CD8-positive, alpha-beta memory T cell (primary cell): ENCODE results near the gene PLPPR5. TPM values are rescaled to one million over a fixed set of nuclear protein-coding genes. Genes with fewer than 3 reads are reported as not detected.
A peak's percentile ranks its signal among the peaks of the same experiment; 100 is the strongest.

Experiments used
- CTCF ChIA-PET: fragments of 350-600 bp; sonication (Branson Sonifier 250); formaldehyde crosslinking; loops from one replicate; lab custom pipeline; 2021; ENCODE audit warnings: antibody characterized with exemption; lab: Charles Lee
- POLR2A ChIA-PET: fragments of 350-600 bp; sonication (Branson Sonifier 250); formaldehyde crosslinking; loops from one replicate; lab custom pipeline; 2021; ENCODE audit warnings: antibody characterized with exemption; lab: Charles Lee
- DNase-seq, 5 donors: peaks; one replicate each; pipeline versions ENCODE4 v3.0.0 to v3.0.0-alpha.2; 2020 to 2022; ENCODE audit warnings: mixed read lengths in 1 of 5
- H3K27ac ChIP-seq: one replicate; pipeline ENCODE4 v1.7.0; 2013; ENCODE audit warnings: low read depth, mild to moderate bottlenecking, low read length, moderate library complexity
- H3K27me3 ChIP-seq: 2 replicates; pipeline ENCODE4 v1.7.0; 2013; ENCODE audit warnings: low read length, mild to moderate bottlenecking; ENCODE audit not compliant: insufficient read depth, poor library complexity, severe bottlenecking
- H3K36me3 ChIP-seq: 2 replicates; pipeline ENCODE4 v1.7.0; 2013; ENCODE audit warnings: mild to moderate bottlenecking, low read length, moderate library complexity; ENCODE audit not compliant: insufficient read depth
- H3K4me1 ChIP-seq: 2 replicates; pipeline ENCODE4 v1.7.0; 2013; ENCODE audit warnings: mild to moderate bottlenecking, low read length, moderate library complexity; ENCODE audit not compliant: insufficient read depth
- H3K4me3 ChIP-seq: 2 replicates; pipeline ENCODE4 v1.7.0; 2013; ENCODE audit warnings: mild to moderate bottlenecking, low read length
- H3K9me3 ChIP-seq: 2 replicates; pipeline ENCODE4 v1.7.0; 2013; ENCODE audit warnings: mild to moderate bottlenecking, low read length
- H3K27ac Mint-ChIP-seq, 8 donors: one replicate each; pipeline ENCODE4 v1.8.0; 2020 to 2021; ENCODE audit warnings: mixed read lengths in 8 of 8, mild to moderate bottlenecking in 6 of 8, inconsistent platforms in 3 of 8, moderate library complexity in 3 of 8
- H3K27me3 Mint-ChIP-seq, 2 donors: one replicate each; pipeline ENCODE4 v1.8.0; 2020 to 2021; ENCODE audit warnings: mixed read lengths in 2 of 2, mild to moderate bottlenecking in 1 of 2, moderate library complexity in 1 of 2
- H3K36me3 Mint-ChIP-seq, 3 donors: one replicate each; pipeline ENCODE4 v1.8.0; 2020 to 2021; ENCODE audit warnings: mixed read lengths in 3 of 3, inconsistent platforms in 1 of 3, mild to moderate bottlenecking in 1 of 3
- H3K4me1 Mint-ChIP-seq, 3 donors: one replicate each; pipeline ENCODE4 v1.8.0; 2020 to 2021; ENCODE audit warnings: mixed read lengths in 3 of 3, inconsistent platforms in 1 of 3, mild to moderate bottlenecking in 1 of 3
- H3K4me3 Mint-ChIP-seq, 7 donors: one replicate each; pipeline ENCODE4 v1.8.0; 2020 to 2021; ENCODE audit warnings: mixed read lengths in 7 of 7, mild to moderate bottlenecking in 6 of 7, moderate library complexity in 4 of 7, inconsistent platforms in 2 of 7
- H3K9me3 Mint-ChIP-seq, 5 donors: one replicate each; pipeline ENCODE4 v1.8.0; 2020 to 2022; ENCODE audit warnings: mixed read lengths in 5 of 5, mild to moderate bottlenecking in 3 of 5, moderate library complexity in 2 of 5, inconsistent platforms in 1 of 5
- polyA plus RNA-seq: library from polyadenylated mRNA; unstranded; fragments of 300-500 nt; fragmentation: Illumina TruSeq; gene quantifications from one replicate; pipeline ENCODE4 v1.2.3, GENCODE V29; 2021
- total RNA-seq, 2 experiments: library from RNA; stranded (reverse); gene quantifications; one replicate each; pipeline ENCODE4 v1.2.3, GENCODE V29; 2021

PLPPR5 gene
- total and polyA plus RNA-seq, 3 experiments from 2014 or later, result not detected

- no peaks in the 10 kb centered on the region for H3K4me1 ChIP-seq
- no peak for DNase-seq
- Mint-ChIP-seq H3K4me1 (no peaks in the 10 kb centered on the region), H3K4me3 (no peak overlapping the region), H3K36me3 (peaks cover 0 to 7% (median 0%) of the 10 kb centered on the region in 3 donors), H3K9me3 (peaks cover 0 to 4% (median 0%) of the 10 kb centered on the region in 5 donors), H3K27me3 (no peaks in the 10 kb centered on the region), H3K27ac (no peak overlapping the region)
- H3K9me3 ChIP-seq, result no peaks in the 10 kb centered on the region
- no peaks in the 10 kb centered on the region for H3K36me3 ChIP-seq
- ChIA-PET CTCF (no interaction called here), POLR2A (no interaction called here)
- no peak overlapping the region for H3K4me3 ChIP-seq
- H3K27me3 ChIP-seq, result no peaks in the 10 kb centered on the region
- H3K27ac ChIP-seq, result no peak overlapping the region
These were observed 98.3 kb downstream of the PLPPR5 start for GRCh38 chr1:98906361-98906760.

- H3K36me3 Mint-ChIP-seq, result no peaks in the 10 kb centered on the region
- CTCF ChIA-PET, result no interaction called here
- no peaks in the 10 kb centered on the region for H3K4me1 Mint-ChIP-seq
These were observed 100.0 kb downstream of the PLPPR5 start for GRCh38 chr1:98904684-98905083.

GRCh38 chr1:98903726-98904125 lies 100.9 kb downstream of the PLPPR5 start:
- Histone ChIP-seq H3K27ac (no peak overlapping the region), H3K36me3 (no peaks in the 10 kb centered on the region), H3K27me3 (no peaks in the 10 kb centered on the region), H3K4me1 (no peaks in the 10 kb centered on the region), H3K9me3 (no peaks in the 10 kb centered on the region), H3K4me3 (no peak overlapping the region)
- no peak for DNase-seq
- Mint-ChIP-seq H3K4me1 (no peaks in the 10 kb centered on the region), H3K36me3 (no peaks in the 10 kb centered on the region), H3K27ac (no peak overlapping the region), H3K27me3 (no peaks in the 10 kb centered on the region), H3K9me3 (no peaks in the 10 kb centered on the region), H3K4me3 (no peak overlapping the region)
- ChIA-PET CTCF (no interaction called here), POLR2A (no interaction called here)

More at GRCh38 chr1:98904684-98905083, 100.0 kb downstream of the PLPPR5 start:
- Mint-ChIP-seq H3K27ac (no peak overlapping the region), H3K27me3 (no peaks in the 10 kb centered on the region), H3K4me3 (no peak overlapping the region), H3K9me3 (no peaks in the 10 kb centered on the region)
- no peaks in the 10 kb centered on the region for H3K9me3 ChIP-seq
- no peak overlapping the region for H3K27ac ChIP-seq
- H3K36me3 ChIP-seq, result no peaks in the 10 kb centered on the region
- DNase-seq, result no peak
- H3K4me1 ChIP-seq, result no peaks in the 10 kb centered on the region
- POLR2A ChIA-PET, result no interaction called here
- H3K4me3 ChIP-seq, result no peak overlapping the region
- H3K27me3 ChIP-seq, result no peaks in the 10 kb centered on the region

- no peaks in the 10 kb centered on the region for H3K4me1 ChIP-seq
- ChIA-PET CTCF (no interaction called here), POLR2A (no interaction called here)
- no peaks in the 10 kb centered on the region for H3K36me3 ChIP-seq
- no peak overlapping the region for H3K4me3 ChIP-seq
- H3K9me3 ChIP-seq, result no peaks in the 10 kb centered on the region
- no peak overlapping the region for H3K27ac Mint-ChIP-seq
- H3K4me3 Mint-ChIP-seq, result no peak overlapping the region
- no peak for DNase-seq
- H3K27me3 ChIP-seq, result no peaks in the 10 kb centered on the region
- H3K9me3 Mint-ChIP-seq, result no peaks in the 10 kb centered on the region
- H3K4me1 Mint-ChIP-seq, result no peaks in the 10 kb centered on the region
- H3K27me3 Mint-ChIP-seq, result no peaks in the 10 kb centered on the region
- H3K27ac ChIP-seq, result no peak overlapping the region
- no peaks in the 10 kb centered on the region for H3K36me3 Mint-ChIP-seq
These were observed 101.4 kb downstream of the PLPPR5 start for GRCh38 chr1:98903261-98903660.

GRCh38 chr1:98898940-98899339 lies 105.7 kb downstream of the PLPPR5 start:
- no peak overlapping the region for H3K27ac ChIP-seq
- no peak overlapping the region for H3K4me3 ChIP-seq
- no peaks in the 10 kb centered on the region for H3K4me1 ChIP-seq
- H3K9me3 Mint-ChIP-seq, result peaks cover 3 to 11% (median 10%) of the 10 kb centered on the region in 5 donors
- H3K27me3 ChIP-seq, result no peaks in the 10 kb centered on the region
- CTCF ChIA-PET, result no interaction called here
- H3K9me3 ChIP-seq, result no peaks in the 10 kb centered on the region
- no peak overlapping the region for H3K4me3 Mint-ChIP-seq
- POLR2A ChIA-PET, result no interaction called here
- no peaks in the 10 kb centered on the region for H3K4me1 Mint-ChIP-seq
- H3K36me3 ChIP-seq, result no peaks in the 10 kb centered on the region
- no peaks in the 10 kb centered on the region for H3K27me3 Mint-ChIP-seq
- H3K36me3 Mint-ChIP-seq, result peaks cover 0 to 16% (median 9%) of the 10 kb centered on the region in 3 donors
- no peak for DNase-seq
- H3K27ac Mint-ChIP-seq, result no peak overlapping the region

GRCh38 chr1:98897479-98897878 lies 107.2 kb downstream of the PLPPR5 start:
- ChIA-PET POLR2A (no interaction called here), CTCF (no interaction called here)
- H3K27me3 ChIP-seq, result no peaks in the 10 kb centered on the region
- Mint-ChIP-seq H3K36me3 (peaks cover 0 to 16% (median 9%) of the 10 kb centered on the region in 3 donors), H3K4me3 (no peak overlapping the region), H3K27ac (no peak overlapping the region), H3K9me3 (peaks cover 3 to 11% (median 10%) of the 10 kb centered on the region in 5 donors), H3K4me1 (no peaks in the 10 kb centered on the region), H3K27me3 (no peaks in the 10 kb centered on the region)
- H3K4me1 ChIP-seq, result no peaks in the 10 kb centered on the region
- no peak overlapping the region for H3K27ac ChIP-seq
- no peak overlapping the region for H3K4me3 ChIP-seq
- no peaks in the 10 kb centered on the region for H3K9me3 ChIP-seq
- peak in 1 of 5 donors; percentile 24 for DNase-seq
- H3K36me3 ChIP-seq, result no peaks in the 10 kb centered on the region

- Histone ChIP-seq H3K36me3 (no peaks in the 10 kb centered on the region), H3K9me3 (no peaks in the 10 kb centered on the region), H3K4me1 (no peaks in the 10 kb centered on the region), H3K27ac (no peak overlapping the region), H3K4me3 (no peak overlapping the region), H3K27me3 (no peaks in the 10 kb centered on the region)
- no peak for DNase-seq
- H3K9me3 Mint-ChIP-seq, result peaks cover 3 to 11% (median 10%) of the 10 kb centered on the region in 5 donors
- no peaks in the 10 kb centered on the region for H3K27me3 Mint-ChIP-seq
- no peaks in the 10 kb centered on the region for H3K4me1 Mint-ChIP-seq
- no peak overlapping the region for H3K27ac Mint-ChIP-seq
- CTCF ChIA-PET, result no interaction called here
- H3K36me3 Mint-ChIP-seq, result peaks cover 0 to 16% (median 9%) of the 10 kb centered on the region in 3 donors
- H3K4me3 Mint-ChIP-seq, result no peak overlapping the region
- POLR2A ChIA-PET, result no interaction called here
These were observed 107.8 kb downstream of the PLPPR5 start for GRCh38 chr1:98896711-98897445.

- ChIA-PET POLR2A (no interaction called here), CTCF (no interaction called here)
- Mint-ChIP-seq H3K4me1 (peaks cover 0 to 6% (median 0%) of the 10 kb centered on the region in 3 donors), H3K9me3 (peaks cover 3 to 11% (median 10%) of the 10 kb centered on the region in 5 donors), H3K27me3 (no peaks in the 10 kb centered on the region), H3K4me3 (no peak overlapping the region), H3K27ac (no peak overlapping the region), H3K36me3 (peaks cover 0 to 16% (median 9%) of the 10 kb centered on the region in 3 donors)
- no peak for DNase-seq
- Histone ChIP-seq H3K9me3 (no peaks in the 10 kb centered on the region), H3K4me3 (no peak overlapping the region), H3K27ac (no peak overlapping the region), H3K4me1 (no peaks in the 10 kb centered on the region), H3K27me3 (no peaks in the 10 kb centered on the region), H3K36me3 (no peaks in the 10 kb centered on the region)
These were observed 111.3 kb downstream of the PLPPR5 start for GRCh38 chr1:98893371-98893770.
